HepG2 (cell line): Measurements from ENCODE around the gene PLIN4. TPM values are rescaled to one million over a fixed set of nuclear protein-coding genes. Genes with fewer than 3 reads are reported as not detected.

Experiments
- AHR ChIP-seq: IDR thresholded peaks from 2 replicates; pipeline ENCODE4 v1.6.1; 2018; ENCODE audit warnings: missing genetic modification reagents, missing compliant biosample characterization
- ARID3A ChIP-seq: IDR thresholded peaks from 2 replicates; pipeline ENCODE4 v1.6.1; 2012; ENCODE audit warnings: low read depth, low read length, improper control_type of control experiment
- CSRNP2 ChIP-seq: sonication (generic); formaldehyde crosslinking; conservative IDR thresholded peaks from 2 replicates; pipeline ENCODE4 v1.8.0; 2022; ENCODE audit warnings: low read depth, missing genetic modification reagents
- E2F5 ChIP-seq: sonication (generic); formaldehyde crosslinking; conservative IDR thresholded peaks from 2 replicates; pipeline ENCODE4 v1.4.0; 2020; ENCODE audit warnings: missing genetic modification reagents
- ETV5 ChIP-seq: IDR thresholded peaks from 2 replicates; pipeline ENCODE4 v1.6.1; 2018; ENCODE audit warnings: missing biosample characterization, missing genetic modification reagents, inconsistent platforms, borderline replicate concordance
- FUBP1 ChIP-seq: sonication (generic); formaldehyde crosslinking; IDR thresholded peaks from 2 replicates; pipeline ENCODE4 v1.5.1; 2020; ENCODE audit warnings: missing genetic modification reagents, mild to moderate bottlenecking, borderline replicate concordance
- GATAD1 ChIP-seq: IDR thresholded peaks from 2 replicates; pipeline ENCODE4 v1.6.1; 2016; ENCODE audit warnings: missing genetic modification reagents, missing compliant biosample characterization
- GTF2F1 ChIP-seq: fragments of 150-350 bp; IDR thresholded peaks from 2 replicates; pipeline ENCODE4 v1.6.1; 2014; ENCODE audit warnings: low read length
- HNRNPL ChIP-seq: fragments of 200-400 bp; formaldehyde crosslinking; IDR thresholded peaks from 2 replicates; pipeline ENCODE4 v1.6.1; 2017; ENCODE audit warnings: mild to moderate bottlenecking, low read depth, low read length
- HOXA3 ChIP-seq: sonication (generic); formaldehyde crosslinking; IDR thresholded peaks from 2 replicates; pipeline ENCODE4 v1.5.0; 2020; ENCODE audit warnings: missing genetic modification reagents
- KLF11 ChIP-seq: IDR thresholded peaks from 2 replicates; pipeline ENCODE4 v1.6.1; 2016; ENCODE audit warnings: missing compliant biosample characterization
- KMT2A ChIP-seq: sonication (generic); formaldehyde crosslinking; IDR thresholded peaks from 2 replicates; pipeline ENCODE4 v1.4.0; 2020; ENCODE audit warnings: missing genetic modification reagents
- MAFF ChIP-seq: IDR thresholded peaks from 2 replicates; pipeline ENCODE4 v1.6.1; 2011; ENCODE audit warnings: low read depth, low read length, improper control_type of control experiment
- MAFK ChIP-seq, 2 experiments: IDR thresholded peaks in 1 of 2; conservative IDR thresholded peaks in 1 of 2; 2 replicates each; pipeline ENCODE4 v1.6.1; 2011; ENCODE audit warnings: improper control_type of control experiment in 2 of 2, low read length in 2 of 2
- MAZ ChIP-seq, 2 experiments: sonication (generic) in 1 of 2; formaldehyde crosslinking in 1 of 2; IDR thresholded peaks; 2 replicates each; pipeline versions ENCODE4 v1.5.0 to v1.6.1; 2012 to 2020; ENCODE audit warnings: low read depth in 2 of 2, mild to moderate bottlenecking in 2 of 2, borderline replicate concordance in 1 of 2, improper control_type of control experiment in 1 of 2, low read length in 1 of 2, missing genetic modification reagents in 1 of 2, moderate library complexity in 1 of 2
- MED8 ChIP-seq: sonication (generic); formaldehyde crosslinking; IDR thresholded peaks from 2 replicates; pipeline ENCODE4 v1.8.1; 2023; ENCODE audit warnings: mild to moderate bottlenecking, missing genetic modification reagents; ENCODE audit not compliant: insufficient replicate concordance
- SUZ12 ChIP-seq: fragments of 150-350 bp; IDR thresholded peaks from 2 replicates; pipeline ENCODE4 v1.6.1; 2014; ENCODE audit warnings: low read depth, low read length
- TFAP4 ChIP-seq: sonication (generic); IDR thresholded peaks from 2 replicates; pipeline ENCODE4 v1.6.1; 2016; ENCODE audit warnings: low read depth, borderline replicate concordance
- TP53 ChIP-seq: sonication (generic); formaldehyde crosslinking; conservative IDR thresholded peaks from 2 replicates; pipeline ENCODE4 v1.4.0; 2020; ENCODE audit warnings: missing genetic modification reagents
- XRCC5 ChIP-seq: fragments of 200-400 bp; formaldehyde crosslinking; optimal IDR thresholded peaks from 2 replicates; pipeline ENCODE3; 2017; ENCODE audit warnings: mild to moderate bottlenecking, low read length
- ZNF546 ChIP-seq: sonication (generic); formaldehyde crosslinking; conservative IDR thresholded peaks from 2 replicates; pipeline ENCODE4 v1.8.1; 2023; ENCODE audit warnings: mild to moderate bottlenecking, missing genetic modification reagents
- ZNF790 ChIP-seq: sonication (generic); formaldehyde crosslinking; IDR thresholded peaks from 2 replicates; pipeline ENCODE4 v1.8.0; 2022; ENCODE audit warnings: missing genetic modification reagents, mild to moderate bottlenecking, borderline replicate concordance
- polyA plus RNA-seq, 8 experiments: library from polyadenylated mRNA; depleted of rRNA in 3 of 8; stranded (reverse) in 7 of 8; unstranded in 1 of 8; fragments of >200 nt; fragmentation: Illumina TruSeq in 4 of 8; extraction: Trizol in 4 of 8; gene quantifications; 2 replicates each; pipeline versions ENCODE4 v1.2.1 to v1.2.3, GENCODE V29; 2011 to 2016; ENCODE audit warnings: low read depth in 4 of 8, missing spikeins in 1 of 8, mixed read lengths in 1 of 8; ENCODE audit not compliant: insufficient read depth in 1 of 8
- total RNA-seq, 5 experiments: library from RNA; depleted of rRNA; stranded (reverse); fragments of >200 nt; fragmentation: Illumina TruSeq; extraction: Trizol; gene quantifications; 2 replicates each; pipeline ENCODE4 v1.2.3, GENCODE V29; 2016; ENCODE audit warnings: low read depth in 1 of 5

PLIN4 gene
- total and polyA plus RNA-seq, 2 of the 13 experiments (the other 11 are each of a cell fraction or from before 2014, with no cell fraction given) = 1.1 to 1.3 TPM

GRCh38 chr19:4521170-4521887 is 3.0 kb upstream of the PLIN4 start (continued):
- TF ChIP-seq CSRNP2 (CRISPR knock-in tag) (no peak), HOXA3 (CRISPR knock-in tag) (peak; percentile 71), SUZ12 (no peak), FUBP1 (CRISPR knock-in tag) (no peak), XRCC5 (peak; percentile 37), ZNF790 (no peak), HNRNPL (no peak), TP53 (CRISPR knock-in tag) (no peak), GATAD1 (no peak), KLF11 (CRISPR knock-in tag) (no peak), TFAP4 (no peak), ETV5 (CRISPR knock-in tag) (peak; percentile 60; the same call in 1 of the 2 replicates), KMT2A (CRISPR knock-in tag) (no peak), GTF2F1 (no peak), ZNF546 (CRISPR knock-in tag) (no peak), MAFK (conservative IDR thresholded peaks at IDR 0.05 in 1 of 2, IDR thresholded peaks at IDR 0.05 in 1 of 2; ENCODE audit: low read length in 2 of 2) (no peak), ARID3A (no peak), AHR (no peak), MAZ (IDR thresholded peaks at IDR 0.05; ENCODE audit: borderline replicate concordance, low read depth, low read length) (0 out of 2 replicates have a peak, but pooled peaks have one; percentile 16), MAZ (CRISPR knock-in tag; IDR thresholded peaks at IDR 0.05; ENCODE audit: low read depth) (no peak), E2F5 (CRISPR knock-in tag) (no peak), MAFF (no peak), MED8 (CRISPR knock-in tag) (no peak)
